HG02852 (cell line): ENCODE measurements around the gene DEPDC1.
A peak's percentile ranks its signal among the peaks of the same experiment; 100 is the strongest.
"Not testable (repeated sequence)": the region's sequence is repeated elsewhere in the genome, so short reads cannot be mapped to it uniquely, and the experiment has no call there.

Experiments used
- ATAC-seq: cut with Tn5 transposase; IDR thresholded peaks from one replicate; pipeline ENCODE4 v1.9.1; 2021; ENCODE audit warnings: mild to moderate bottlenecking, moderate library complexity; ENCODE audit not compliant: unreplicated experiment

Gene DEPDC1

GRCh38 chr1:68479501-68479900 lies 17.4 kb downstream of the DEPDC1 start:
- no peak for ATAC-seq

- no peak for ATAC-seq
Measured at GRCh38 chr1:68478662-68479061, 18.2 kb downstream of the DEPDC1 start.

- not testable (repeated sequence) for ATAC-seq
Measured at GRCh38 chr1:68476626-68477025, 20.3 kb downstream of the DEPDC1 start.

- ATAC-seq: no peak
Measured at GRCh38 chr1:68473060-68473459, 23.8 kb downstream of the DEPDC1 start.

- no peak for ATAC-seq
Measured at GRCh38 chr1:68470388-68470970, 26.4 kb downstream of the DEPDC1 start.

- no peak for ATAC-seq
Measured at GRCh38 chr1:68464891-68465290, 32.0 kb downstream of the DEPDC1 start.

- ATAC-seq: no peak
Measured at GRCh38 chr1:68460935-68461334, 35.9 kb downstream of the DEPDC1 start.

GRCh38 chr1:68459796-68460195 lies 37.1 kb downstream of the DEPDC1 start:
- ATAC-seq: no peak

- ATAC-seq: no peak
Measured at GRCh38 chr1:68459091-68459490, 37.8 kb downstream of the DEPDC1 start.

GRCh38 chr1:68456202-68456601 lies 40.7 kb downstream of the DEPDC1 start:
- ATAC-seq: no peak

GRCh38 chr1:68454534-68454933 lies 42.3 kb downstream of the DEPDC1 start:
- peak; percentile 51 for ATAC-seq

- no peak for ATAC-seq
Measured at GRCh38 chr1:68453060-68453670, 43.7 kb downstream of the DEPDC1 start.

- no peak for ATAC-seq
Measured at GRCh38 chr1:68449901-68450300, 47.0 kb downstream of the DEPDC1 start, which contains the start of gene RPE65. RPE65 (minus strand) TSS chr1:68449954; CDS start chr1:68449905, 49 bp downstream.

- ATAC-seq: no peak
Measured at GRCh38 chr1:68448365-68448764, 48.5 kb downstream of the DEPDC1 start.

- no peak for ATAC-seq
Measured at GRCh38 chr1:68445709-68446108, 51.2 kb downstream of the DEPDC1 start.

GRCh38 chr1:68442822-68443556 lies 53.9 kb downstream of the DEPDC1 start:
- peak; percentile 81 for ATAC-seq

- ATAC-seq: no peak
Measured at GRCh38 chr1:68442006-68442405, 54.9 kb downstream of the DEPDC1 start.

GRCh38 chr1:68438310-68438709 lies 58.6 kb downstream of the DEPDC1 start:
- ATAC-seq: no peak

- ATAC-seq: no peak
Measured at GRCh38 chr1:68433395-68433794, 63.5 kb downstream of the DEPDC1 start.

- no peak for ATAC-seq
Measured at GRCh38 chr1:68431076-68431475, 65.8 kb downstream of the DEPDC1 start.

- no peak for ATAC-seq
Measured at GRCh38 chr1:68429233-68429808, 67.6 kb downstream of the DEPDC1 start.

GRCh38 chr1:68426594-68426993 lies 70.3 kb downstream of the DEPDC1 start:
- ATAC-seq: no peak
